Measurements from ENCODE around the gene MAPKAP1. TPM values are rescaled to one million over a fixed set of nuclear protein-coding genes. Genes with fewer than 3 reads are reported as not detected.
A peak's percentile ranks its signal among the peaks of the same experiment; 100 is the strongest.
"Not testable (repeated sequence)": the region's sequence is repeated elsewhere in the genome, so short reads cannot be mapped to it uniquely, and the experiment has no call there.

Gene MAPKAP1
- polyA plus RNA-seq, 3 donors = 61.0 to 79.8 (median 69.6) TPM

- no peak for DNase-seq
These were observed 136.8 kb downstream of the MAPKAP1 start for GRCh38 chr9:125570246-125570645.

- no peak for DNase-seq
These were observed 138.4 kb downstream of the MAPKAP1 start for GRCh38 chr9:125568621-125569020.

GRCh38 chr9:125566051-125566450 is 141.0 kb downstream of the MAPKAP1 start:
- not testable (repeated sequence) for DNase-seq

GRCh38 chr9:125565126-125565525 is 141.9 kb downstream of the MAPKAP1 start:
- no peak for DNase-seq

DNA sequence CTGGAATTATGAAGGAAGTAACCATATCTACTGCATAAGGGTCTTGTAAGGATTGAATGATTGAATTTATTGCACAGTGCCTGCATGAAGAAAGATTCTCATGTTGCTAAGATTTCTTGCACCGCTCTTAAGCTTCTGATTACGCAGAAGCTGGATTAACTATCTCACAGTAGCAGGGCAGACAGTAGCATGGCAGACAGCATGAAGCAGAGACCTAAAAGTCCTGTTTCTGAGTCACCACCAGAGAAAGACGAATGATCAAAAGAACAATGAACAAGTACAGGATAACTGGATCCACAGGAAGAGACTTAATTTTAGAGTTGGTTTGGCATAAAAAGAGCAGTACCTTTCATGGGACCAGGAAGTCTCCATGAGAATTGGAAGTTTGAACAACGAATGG is 142.4 kb downstream of the MAPKAP1 start:
- DNase-seq = no peak

DNA sequence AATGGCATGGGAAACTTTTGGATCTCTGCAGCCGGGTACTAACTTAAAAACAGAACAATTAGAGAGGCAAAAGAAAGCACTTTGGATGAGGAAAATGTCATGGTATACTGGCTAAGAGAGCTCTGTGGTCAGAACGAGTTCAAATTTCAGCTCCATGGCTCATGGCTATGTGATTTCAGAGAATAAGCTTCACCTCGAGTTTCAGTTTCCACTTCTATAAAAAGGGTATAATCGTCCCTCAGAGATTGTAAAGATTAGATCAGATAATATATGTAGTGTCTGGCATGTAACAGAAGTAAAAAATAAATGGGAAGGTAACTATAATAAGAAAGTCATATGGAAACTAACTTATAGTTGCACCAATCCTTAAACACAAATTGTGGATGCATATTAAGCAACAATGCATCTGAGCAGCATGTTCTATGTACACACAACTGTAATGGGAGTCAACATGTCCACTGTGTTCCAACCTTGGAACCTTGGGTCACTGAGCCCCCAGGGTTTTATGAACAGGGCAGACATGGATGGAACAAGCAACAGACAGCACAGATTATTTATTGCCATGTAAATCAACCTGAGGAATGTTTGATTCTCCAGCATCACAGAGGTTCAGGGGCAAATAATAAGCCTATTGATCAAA is 145.4 kb downstream of the MAPKAP1 start:
- DNase-seq = no peak

DNA sequence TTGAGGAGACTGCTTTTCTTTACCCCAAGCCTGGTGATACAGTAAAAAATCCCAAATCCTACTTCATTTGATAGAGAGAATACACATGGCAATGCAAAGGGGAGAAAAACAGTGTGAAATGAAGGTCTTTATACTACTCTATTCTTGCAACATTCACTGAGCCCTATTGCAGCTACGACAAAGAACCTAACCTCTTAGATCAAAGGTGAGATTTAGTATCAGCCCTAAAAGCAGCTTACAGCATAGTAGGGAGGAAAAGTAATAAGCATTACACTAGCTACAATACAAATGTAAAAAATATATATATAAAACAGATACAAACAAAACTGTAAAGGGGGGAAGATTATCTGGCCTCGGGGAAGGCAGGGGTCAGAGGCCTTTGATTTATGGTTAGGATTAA is 147.1 kb downstream of the MAPKAP1 start:
- DNase-seq = no peak

DNA sequence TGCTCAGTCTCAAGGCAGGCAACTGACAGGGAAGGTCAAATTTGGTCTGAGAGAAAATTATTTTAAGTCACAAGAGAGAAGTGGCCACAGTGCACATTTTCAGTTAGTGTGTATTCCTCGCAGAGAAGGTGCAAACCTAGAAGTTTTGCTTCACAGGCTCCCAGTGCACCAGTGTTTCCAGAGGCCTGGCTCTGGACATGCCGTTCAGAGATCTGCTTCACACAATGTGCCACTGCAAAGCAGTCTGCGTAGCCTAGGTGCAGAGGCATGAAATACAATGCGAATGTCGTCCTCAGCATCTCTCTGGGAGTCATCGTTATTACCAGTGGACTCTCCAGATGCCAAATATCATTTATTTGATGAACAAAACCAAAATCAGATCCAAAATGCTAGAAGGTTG is 147.8 kb downstream of the MAPKAP1 start:
- DNase-seq = no peak

GRCh38 chr9:125558453-125559092 is 148.4 kb downstream of the MAPKAP1 start:
- DNase-seq = peak; percentile 74

GRCh38 chr9:125556046-125556721 is 150.8 kb downstream of the MAPKAP1 start:
- DNase-seq = no peak

GRCh38 chr9:125554726-125555125 is 152.3 kb downstream of the MAPKAP1 start:
- no peak for DNase-seq

GRCh38 chr9:125551781-125552180 is 155.2 kb downstream of the MAPKAP1 start:
- DNase-seq = no peak

GRCh38 chr9:125549891-125550885 is 156.8 kb downstream of the MAPKAP1 start:
- peak; percentile 54 for DNase-seq

DNA sequence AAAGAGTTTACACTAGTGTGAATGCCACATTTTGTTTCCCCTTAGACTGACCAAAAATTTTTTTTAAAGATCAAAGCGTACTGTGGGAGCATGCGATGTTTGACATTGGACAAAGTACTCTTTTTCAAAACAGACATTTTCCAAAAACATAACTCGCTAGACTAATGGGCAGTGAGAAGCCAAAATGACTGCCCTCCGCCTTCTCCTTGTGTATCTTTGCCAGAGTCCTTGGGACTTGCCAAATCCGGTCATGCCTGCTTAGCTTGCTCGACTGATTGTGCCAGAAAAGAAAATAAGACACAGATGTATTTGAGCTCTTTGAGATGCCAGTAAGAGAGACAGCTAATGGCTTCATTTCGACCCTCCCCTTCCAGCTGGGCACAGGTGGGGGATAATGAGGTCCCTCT is 157.5 kb downstream of the MAPKAP1 start:
- DNase-seq = no peak

GRCh38 chr9:125549039-125549438 is 158.0 kb downstream of the MAPKAP1 start:
- no peak for DNase-seq

- DNase-seq = no peak
These were observed 158.9 kb downstream of the MAPKAP1 start for GRCh38 chr9:125548141-125548540.

DNA sequence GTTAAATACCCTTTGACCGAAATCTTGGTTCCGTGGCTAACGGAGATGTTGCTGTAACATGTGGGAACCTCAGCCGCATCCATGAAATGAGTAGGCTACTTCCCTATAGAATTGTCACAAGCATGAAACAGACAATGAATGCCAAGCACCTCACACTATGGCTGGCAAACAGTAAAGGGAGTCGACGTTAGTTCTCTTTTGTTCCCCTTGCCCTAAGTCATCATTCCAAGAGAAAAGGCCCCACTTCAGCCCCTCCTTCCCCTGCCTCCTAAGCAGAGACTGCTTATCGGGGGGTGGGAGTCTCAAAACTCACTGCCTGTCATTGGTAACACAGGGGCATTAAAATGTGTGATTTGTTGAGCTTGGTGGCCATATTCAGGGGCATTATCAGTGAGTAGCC is 159.6 kb downstream of the MAPKAP1 start:
- DNase-seq = no peak

GRCh38 chr9:125545845-125546244 is 161.2 kb downstream of the MAPKAP1 start:
- DNase-seq = no peak

DNA sequence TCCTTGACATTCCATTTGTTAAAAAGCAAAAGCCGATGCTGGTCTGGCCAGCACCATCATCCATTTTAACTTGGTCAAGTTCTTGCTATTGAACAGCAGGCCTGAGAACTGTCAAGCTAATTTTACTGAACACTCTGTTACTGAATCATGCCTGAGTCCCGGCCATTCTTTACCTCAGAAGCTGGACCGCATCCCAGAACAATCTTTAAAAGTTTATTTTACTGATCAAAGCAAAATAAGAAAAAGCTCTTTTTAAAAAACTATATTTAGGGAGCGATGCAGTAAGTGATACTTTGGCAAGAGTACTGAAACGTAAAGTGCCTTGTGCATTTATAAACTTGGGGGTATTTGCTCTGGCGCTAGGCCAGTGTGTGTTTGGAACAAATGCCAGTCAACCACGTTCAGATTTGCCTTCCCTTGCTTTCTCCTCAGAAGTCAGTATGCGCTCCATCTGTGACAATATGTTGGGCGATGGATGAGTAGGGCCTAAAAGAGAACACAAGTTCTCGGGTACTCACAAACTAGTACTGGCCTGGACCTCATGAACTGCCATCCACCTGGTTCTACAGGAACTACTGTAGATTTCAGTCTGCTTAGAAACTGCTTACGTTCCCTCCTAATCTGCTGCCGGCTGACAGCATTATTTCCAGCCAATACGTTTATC is 161.9 kb downstream of the MAPKAP1 start:
- DNase-seq = no peak

DNA sequence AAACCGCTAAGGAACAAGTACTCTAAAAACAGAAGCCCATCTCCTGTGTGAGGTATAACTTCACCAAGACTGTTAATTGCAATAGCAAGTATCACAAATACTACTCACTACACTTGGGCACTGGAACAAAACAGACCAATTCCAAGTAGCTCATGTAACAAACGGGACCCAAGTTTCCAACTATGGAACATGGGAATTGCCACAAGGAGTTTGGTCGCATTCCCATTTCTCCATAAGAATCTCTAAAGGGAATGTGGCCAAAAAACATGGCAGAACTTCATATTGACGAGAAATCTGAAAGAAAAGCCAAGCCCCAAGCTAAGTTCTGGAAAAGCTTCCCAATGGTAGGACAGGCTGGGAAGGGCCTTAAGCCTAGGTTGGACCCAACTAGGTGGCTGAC is 162.5 kb downstream of the MAPKAP1 start:
- no peak for DNase-seq

DNA sequence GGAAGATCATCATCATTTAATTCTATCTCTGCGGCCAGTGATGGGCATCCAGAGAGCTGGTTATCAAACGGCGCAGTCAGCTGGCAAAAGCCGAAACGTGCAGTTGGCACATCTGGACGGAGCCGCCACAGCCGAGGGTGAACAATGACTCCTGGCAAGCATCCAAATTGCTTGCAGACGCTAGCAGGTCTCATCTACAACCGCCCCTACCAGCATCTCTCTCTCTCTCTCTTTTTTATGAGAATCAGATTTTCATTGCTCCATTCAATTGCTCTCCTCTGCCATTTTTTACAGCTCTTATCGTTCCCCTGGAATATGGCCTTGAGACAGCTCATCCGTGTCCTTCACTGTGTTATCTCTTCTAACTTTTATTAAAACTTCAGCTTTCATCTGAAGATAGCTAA is 165.2 kb downstream of the MAPKAP1 start:
- DNase-seq = no peak

Data from renal pelvis (tissue), 4 donors.